CD8-positive, alpha-beta memory T cell (primary cell): Measurements from ENCODE around the gene IZUMO2. TPM values are rescaled to one million over a fixed set of nuclear protein-coding genes. Genes with fewer than 3 reads are reported as not detected.

Source experiments
- CTCF ChIA-PET: fragments of 350-600 bp; sonication (Branson Sonifier 250); formaldehyde crosslinking; loops from one replicate; lab custom pipeline; 2021; ENCODE audit warnings: antibody characterized with exemption; lab: Charles Lee
- POLR2A ChIA-PET: fragments of 350-600 bp; sonication (Branson Sonifier 250); formaldehyde crosslinking; loops from one replicate; lab custom pipeline; 2021; ENCODE audit warnings: antibody characterized with exemption; lab: Charles Lee
- DNase-seq, 5 donors: peaks; one replicate each; pipeline versions ENCODE4 v3.0.0 to v3.0.0-alpha.2; 2020 to 2022; ENCODE audit warnings: mixed read lengths in 1 of 5
- H3K27ac ChIP-seq: one replicate; pipeline ENCODE4 v1.7.0; 2013; ENCODE audit warnings: low read depth, mild to moderate bottlenecking, low read length, moderate library complexity
- H3K27me3 ChIP-seq: 2 replicates; pipeline ENCODE4 v1.7.0; 2013; ENCODE audit warnings: low read length, mild to moderate bottlenecking; ENCODE audit not compliant: insufficient read depth, poor library complexity, severe bottlenecking
- H3K36me3 ChIP-seq: 2 replicates; pipeline ENCODE4 v1.7.0; 2013; ENCODE audit warnings: mild to moderate bottlenecking, low read length, moderate library complexity; ENCODE audit not compliant: insufficient read depth
- H3K4me1 ChIP-seq: 2 replicates; pipeline ENCODE4 v1.7.0; 2013; ENCODE audit warnings: mild to moderate bottlenecking, low read length, moderate library complexity; ENCODE audit not compliant: insufficient read depth
- H3K4me3 ChIP-seq: 2 replicates; pipeline ENCODE4 v1.7.0; 2013; ENCODE audit warnings: mild to moderate bottlenecking, low read length
- H3K9me3 ChIP-seq: 2 replicates; pipeline ENCODE4 v1.7.0; 2013; ENCODE audit warnings: mild to moderate bottlenecking, low read length
- H3K27ac Mint-ChIP-seq, 8 donors: one replicate each; pipeline ENCODE4 v1.8.0; 2020 to 2021; ENCODE audit warnings: mixed read lengths in 8 of 8, mild to moderate bottlenecking in 6 of 8, inconsistent platforms in 3 of 8, moderate library complexity in 3 of 8
- H3K27me3 Mint-ChIP-seq, 2 donors: one replicate each; pipeline ENCODE4 v1.8.0; 2020 to 2021; ENCODE audit warnings: mixed read lengths in 2 of 2, mild to moderate bottlenecking in 1 of 2, moderate library complexity in 1 of 2
- H3K36me3 Mint-ChIP-seq, 3 donors: one replicate each; pipeline ENCODE4 v1.8.0; 2020 to 2021; ENCODE audit warnings: mixed read lengths in 3 of 3, inconsistent platforms in 1 of 3, mild to moderate bottlenecking in 1 of 3
- H3K4me1 Mint-ChIP-seq, 3 donors: one replicate each; pipeline ENCODE4 v1.8.0; 2020 to 2021; ENCODE audit warnings: mixed read lengths in 3 of 3, inconsistent platforms in 1 of 3, mild to moderate bottlenecking in 1 of 3
- H3K4me3 Mint-ChIP-seq, 7 donors: one replicate each; pipeline ENCODE4 v1.8.0; 2020 to 2021; ENCODE audit warnings: mixed read lengths in 7 of 7, mild to moderate bottlenecking in 6 of 7, moderate library complexity in 4 of 7, inconsistent platforms in 2 of 7
- H3K9me3 Mint-ChIP-seq, 5 donors: one replicate each; pipeline ENCODE4 v1.8.0; 2020 to 2022; ENCODE audit warnings: mixed read lengths in 5 of 5, mild to moderate bottlenecking in 3 of 5, moderate library complexity in 2 of 5, inconsistent platforms in 1 of 5
- polyA plus RNA-seq: library from polyadenylated mRNA; unstranded; fragments of 300-500 nt; fragmentation: Illumina TruSeq; gene quantifications from one replicate; pipeline ENCODE4 v1.2.3, GENCODE V29; 2021
- total RNA-seq, 2 experiments: library from RNA; stranded (reverse); gene quantifications; one replicate each; pipeline ENCODE4 v1.2.3, GENCODE V29; 2021

Gene IZUMO2
- not detected for total RNA-seq
- not detected for polyA plus RNA-seq

DNA sequence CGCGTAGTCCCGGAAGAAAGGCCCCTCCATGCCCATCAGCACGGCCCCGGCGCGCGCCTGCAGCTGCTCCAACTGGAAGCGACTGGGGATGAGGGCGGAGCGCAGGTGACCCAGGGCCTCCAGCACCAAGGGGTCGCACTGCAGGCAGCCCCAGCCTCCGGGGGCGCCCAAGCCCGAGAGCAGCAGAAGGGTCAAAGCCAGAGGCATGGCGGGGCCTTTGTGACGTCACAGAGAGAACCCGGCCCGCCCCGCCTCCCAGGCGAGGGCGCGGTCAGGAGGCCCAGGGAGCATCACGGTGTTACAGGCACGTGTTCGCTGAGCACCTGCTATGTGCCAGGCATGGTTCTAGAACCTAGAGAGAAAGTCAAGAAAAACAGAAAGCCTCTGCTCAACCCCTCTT, at the start of gene IZUMO2:
Gene IZUMO2 (minus strand): TSS at position 294 of the 400 bp plus-strand sequence. CDS start 87 bp downstream, at position 207.
- POLR2A ChIA-PET = no interaction called here
- H3K36me3 ChIP-seq = no peaks in the 10 kb centered on the region

DNA sequence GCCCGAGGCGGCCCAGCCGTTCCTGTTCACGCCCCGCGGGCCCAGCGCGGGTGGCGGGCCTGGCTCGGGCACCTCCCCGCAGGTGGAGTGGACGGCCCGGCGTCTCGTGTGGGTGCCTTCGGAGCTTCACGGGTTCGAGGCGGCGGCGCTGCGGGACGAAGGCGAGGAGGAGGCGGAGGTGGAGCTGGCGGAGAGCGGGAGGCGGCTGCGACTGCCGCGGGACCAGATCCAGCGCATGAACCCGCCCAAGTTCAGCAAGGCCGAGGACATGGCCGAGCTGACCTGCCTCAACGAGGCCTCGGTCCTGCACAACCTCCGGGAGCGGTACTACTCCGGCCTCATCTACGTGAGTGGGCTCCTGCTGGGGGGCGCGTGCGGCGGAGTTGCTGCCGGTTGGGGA, 47.3 kb upstream of the IZUMO2 start:
- no peaks in the 10 kb centered on the region for H3K36me3 Mint-ChIP-seq
- no peaks in the 10 kb centered on the region for H3K36me3 ChIP-seq
- H3K27me3 Mint-ChIP-seq = peaks cover 7 to 17% of the 10 kb centered on the region in 2 donors
- no peaks in the 10 kb centered on the region for H3K4me1 Mint-ChIP-seq
- ChIA-PET CTCF (no interaction called here), POLR2A (no interaction called here)
- H3K27me3 ChIP-seq = peaks cover 4% of the 10 kb centered on the region
- H3K4me3 Mint-ChIP-seq = no peak overlapping the region
- H3K27ac ChIP-seq = no peak overlapping the region
- DNase-seq = no peak
- no peak overlapping the region for H3K4me3 ChIP-seq
- no peaks in the 10 kb centered on the region for H3K4me1 ChIP-seq
- no peak overlapping the region for H3K27ac Mint-ChIP-seq
- no peaks in the 10 kb centered on the region for H3K9me3 ChIP-seq
- H3K9me3 Mint-ChIP-seq = peaks cover 0 to 15% (median 5%) of the 10 kb centered on the region in 5 donors

More for the DNA sequence above, at the start of gene IZUMO2:
- Histone ChIP-seq H3K9me3 (no peaks in the 10 kb centered on the region), H3K27me3 (no peaks in the 10 kb centered on the region), H3K27ac (no peak within 1 kb of the TSS), H3K4me1 (no peaks in the 10 kb centered on the region), H3K4me3 (no peak within 1 kb of the TSS)
- no peak within 1 kb of the TSS for H3K27ac Mint-ChIP-seq
- no peaks in the 10 kb centered on the region for H3K36me3 Mint-ChIP-seq
- peaks cover 4 to 16% (median 12%) of the 10 kb centered on the region in 5 donors for H3K9me3 Mint-ChIP-seq
- H3K4me1 Mint-ChIP-seq = no peaks in the 10 kb centered on the region
- H3K27me3 Mint-ChIP-seq = peaks cover 6 to 27% of the 10 kb centered on the region in 2 donors
- CTCF ChIA-PET = no interaction called here
- no peak within 1 kb of the TSS for H3K4me3 Mint-ChIP-seq
- no peak for DNase-seq

DNA sequence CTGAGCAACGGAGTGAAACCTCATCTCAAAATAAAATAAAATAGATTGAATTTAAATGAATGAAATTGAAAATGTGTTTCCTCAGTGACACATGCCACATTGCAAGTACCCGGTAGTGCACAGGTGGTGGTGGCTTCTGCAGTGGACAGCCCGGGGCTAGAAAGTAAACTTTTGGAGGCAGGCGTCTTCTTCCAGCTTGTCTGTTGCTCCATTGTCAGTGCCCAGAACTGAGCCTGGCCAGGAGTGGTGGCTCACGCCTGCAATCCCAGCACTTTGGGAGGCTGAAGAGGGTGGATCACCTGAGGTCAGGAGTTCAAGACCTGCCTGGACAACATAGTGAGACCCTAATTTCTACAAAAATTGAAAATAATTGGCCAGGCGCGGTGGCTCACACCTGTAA, 46.0 kb upstream of the IZUMO2 start:
- Mint-ChIP-seq H3K9me3 (peaks cover 0 to 15% (median 5%) of the 10 kb centered on the region in 5 donors), H3K27ac (no peak overlapping the region), H3K27me3 (peaks cover 16 to 22% of the 10 kb centered on the region in 2 donors), H3K36me3 (no peaks in the 10 kb centered on the region), H3K4me3 (no peak overlapping the region), H3K4me1 (no peaks in the 10 kb centered on the region)
- Histone ChIP-seq H3K36me3 (no peaks in the 10 kb centered on the region), H3K27ac (no peak overlapping the region), H3K27me3 (peaks cover 9% of the 10 kb centered on the region), H3K9me3 (no peaks in the 10 kb centered on the region), H3K4me1 (no peaks in the 10 kb centered on the region), H3K4me3 (no peak overlapping the region)
- DNase-seq = no peak
- ChIA-PET CTCF (no interaction called here), POLR2A (no interaction called here)

DNA sequence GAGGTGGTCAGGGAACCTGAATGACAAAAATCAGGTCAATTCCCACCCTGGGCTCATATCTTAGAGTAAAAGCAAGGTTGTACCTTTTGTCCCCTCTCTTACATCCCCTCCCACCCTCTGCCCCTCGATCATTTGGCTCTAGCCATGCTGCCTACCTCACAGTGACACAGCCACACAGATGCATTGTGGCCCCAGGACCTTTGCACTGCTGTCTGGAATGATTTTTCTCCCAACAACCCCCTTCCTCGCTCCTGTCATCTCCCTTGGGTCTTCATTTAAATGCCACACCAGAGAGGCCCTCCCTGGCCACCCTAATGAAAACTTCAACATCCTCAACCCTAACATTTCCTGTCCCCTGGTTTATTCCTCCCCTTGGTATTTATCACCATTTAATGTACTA, 44.6 kb upstream of the IZUMO2 start:
- H3K27me3 ChIP-seq = peaks cover 10% of the 10 kb centered on the region
- no peak overlapping the region for H3K4me3 ChIP-seq
- H3K36me3 ChIP-seq = no peaks in the 10 kb centered on the region
- Mint-ChIP-seq H3K27me3 (peaks cover 24 to 28% of the 10 kb centered on the region in 2 donors), H3K36me3 (no peaks in the 10 kb centered on the region), H3K4me1 (no peaks in the 10 kb centered on the region), H3K4me3 (no peak overlapping the region), H3K9me3 (peaks cover 0 to 12% (median 5%) of the 10 kb centered on the region in 5 donors), H3K27ac (no peak overlapping the region)
- H3K4me1 ChIP-seq = no peaks in the 10 kb centered on the region
- H3K27ac ChIP-seq = no peak overlapping the region
- no peaks in the 10 kb centered on the region for H3K9me3 ChIP-seq
- DNase-seq = no peak
- CTCF ChIA-PET = no interaction called here
- POLR2A ChIA-PET = no interaction called here

- H3K27me3 ChIP-seq = peaks cover 10% of the 10 kb centered on the region
Observed at GRCh38 chr19:50206191-50206590, 43.1 kb upstream of the IZUMO2 start.

GRCh38 chr19:50205681-50206138, 42.6 kb upstream of the IZUMO2 start:
- no peak for DNase-seq
- Mint-ChIP-seq H3K27ac (no peak overlapping the region), H3K4me3 (no peak overlapping the region), H3K9me3 (peaks cover 0 to 10% (median 0%) of the 10 kb centered on the region in 5 donors), H3K4me1 (no peaks in the 10 kb centered on the region), H3K36me3 (no peaks in the 10 kb centered on the region), H3K27me3 (peaks cover 36 to 46% of the 10 kb centered on the region in 2 donors)
- H3K4me3 ChIP-seq = no peak overlapping the region
- H3K4me1 ChIP-seq = no peaks in the 10 kb centered on the region
- no peaks in the 10 kb centered on the region for H3K36me3 ChIP-seq
- H3K9me3 ChIP-seq = no peaks in the 10 kb centered on the region
- POLR2A ChIA-PET = no interaction called here
- CTCF ChIA-PET = no interaction called here
- H3K27ac ChIP-seq = no peak overlapping the region
- H3K27me3 ChIP-seq = peaks cover 10% of the 10 kb centered on the region

More at GRCh38 chr19:50206191-50206590, 43.1 kb upstream of the IZUMO2 start:
- no peaks in the 10 kb centered on the region for H3K9me3 ChIP-seq
- Mint-ChIP-seq H3K4me1 (no peaks in the 10 kb centered on the region), H3K4me3 (no peak overlapping the region), H3K27ac (no peak overlapping the region), H3K36me3 (no peaks in the 10 kb centered on the region), H3K9me3 (peaks cover 0 to 10% (median 3%) of the 10 kb centered on the region in 5 donors), H3K27me3 (peaks cover 32 to 41% of the 10 kb centered on the region in 2 donors)
- ChIA-PET CTCF (no interaction called here), POLR2A (no interaction called here)
- no peaks in the 10 kb centered on the region for H3K4me1 ChIP-seq
- no peaks in the 10 kb centered on the region for H3K36me3 ChIP-seq
- DNase-seq = no peak
- H3K4me3 ChIP-seq = no peak overlapping the region
- H3K27ac ChIP-seq = no peak overlapping the region

GRCh38 chr19:50204811-50205675, 42.0 kb upstream of the IZUMO2 start:
- Mint-ChIP-seq H3K4me3 (no peak overlapping the region), H3K4me1 (no peaks in the 10 kb centered on the region), H3K27ac (no peak overlapping the region), H3K36me3 (no peaks in the 10 kb centered on the region), H3K9me3 (peaks cover 0 to 9% (median 0%) of the 10 kb centered on the region in 5 donors), H3K27me3 (peaks cover 37 to 46% of the 10 kb centered on the region in 2 donors)
- POLR2A ChIA-PET = no interaction called here
- H3K27ac ChIP-seq = no peak overlapping the region
- no peak overlapping the region for H3K4me3 ChIP-seq
- H3K36me3 ChIP-seq = no peaks in the 10 kb centered on the region
- peak in 1 of 5 donors; percentile 0 for DNase-seq
- no peaks in the 10 kb centered on the region for H3K9me3 ChIP-seq
- no peaks in the 10 kb centered on the region for H3K4me1 ChIP-seq
- CTCF ChIA-PET = no interaction called here
- peaks cover 10% of the 10 kb centered on the region for H3K27me3 ChIP-seq

- no peaks in the 10 kb centered on the region for H3K9me3 ChIP-seq
- DNase-seq = no peak
- peaks cover 10% of the 10 kb centered on the region for H3K27me3 ChIP-seq
- H3K27ac ChIP-seq = no peak overlapping the region
- no peak overlapping the region for H3K4me3 Mint-ChIP-seq
- no peaks in the 10 kb centered on the region for H3K4me1 Mint-ChIP-seq
- ChIA-PET POLR2A (no interaction called here), CTCF (no interaction called here)
- no peaks in the 10 kb centered on the region for H3K36me3 Mint-ChIP-seq
- no peaks in the 10 kb centered on the region for H3K36me3 ChIP-seq
- H3K9me3 Mint-ChIP-seq = peaks cover 0 to 8% (median 0%) of the 10 kb centered on the region in 5 donors
- no peak overlapping the region for H3K4me3 ChIP-seq
- H3K27ac Mint-ChIP-seq = no peak overlapping the region
- H3K4me1 ChIP-seq = no peaks in the 10 kb centered on the region
- peaks cover 37 to 48% of the 10 kb centered on the region in 2 donors for H3K27me3 Mint-ChIP-seq
Observed at GRCh38 chr19:50204081-50204428, 41.0 kb upstream of the IZUMO2 start.
